Ishikawa (cell line): Measurements from ENCODE around the gene ROBO1.

ENCODE experiments used
- CEBPB ChIP-seq: IDR thresholded peaks from 2 replicates; pipeline ENCODE4 v1.6.1; 2012
- EGR1 ChIP-seq: IDR thresholded peaks from 2 replicates; pipeline ENCODE4 v1.6.1; 2012
- MAX ChIP-seq: IDR thresholded peaks from 2 replicates; pipeline ENCODE4 v1.6.1; 2012
- NFIC ChIP-seq: IDR thresholded peaks from 2 replicates; pipeline ENCODE4 v1.6.1; 2012
- RAD21 ChIP-seq: IDR thresholded peaks from 2 replicates; pipeline ENCODE4 v1.6.1; 2012; ENCODE audit warnings: low read depth
- TAF1 ChIP-seq: IDR thresholded peaks from 2 replicates; pipeline ENCODE4 v1.6.1; 2012; ENCODE audit warnings: low read depth, mild to moderate bottlenecking
- TEAD4 ChIP-seq: IDR thresholded peaks from 2 replicates; pipeline ENCODE4 v1.6.1; 2012
- USF1 ChIP-seq: IDR thresholded peaks from 2 replicates; pipeline ENCODE4 v1.6.1; 2012
- YY1 ChIP-seq: IDR thresholded peaks from 2 replicates; pipeline ENCODE4 v1.6.1; 2012; ENCODE audit warnings: low read depth
- TF ChIP-seq, protein P1 (sequence below): IDR thresholded peaks from 2 replicates; pipeline ENCODE4 v1.6.1; 2012; ENCODE audit warnings: low read depth, mild to moderate bottlenecking

DNA sequence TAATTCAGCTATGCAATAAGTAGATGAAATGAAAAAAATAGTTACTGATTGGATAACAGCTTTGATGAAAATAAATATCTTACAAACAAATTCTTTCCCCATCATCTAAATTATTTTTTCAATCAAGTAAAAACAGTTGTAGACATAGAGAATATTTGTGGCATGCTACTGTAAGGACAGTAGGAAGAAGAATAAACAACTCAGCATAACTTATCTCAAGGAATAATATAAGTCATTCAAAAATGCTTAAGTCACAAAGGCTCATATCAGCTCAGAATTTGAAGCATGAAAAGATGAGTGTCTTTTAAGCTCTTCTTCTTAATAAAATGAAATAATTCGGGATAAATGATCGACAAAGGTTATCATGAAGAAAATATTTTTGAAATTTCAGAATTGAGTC lies 1029.0 kb downstream of the ROBO1 start:
- no peak for TF ChIP-seq EGR1
- TF ChIP-seq RAD21: no peak
- TF ChIP-seq CEBPB: no peak
- TF ChIP-seq TEAD4: no peak
- TF ChIP-seq YY1: no peak
- TF ChIP-seq NFIC: no peak
- TF ChIP-seq, protein P1, sequence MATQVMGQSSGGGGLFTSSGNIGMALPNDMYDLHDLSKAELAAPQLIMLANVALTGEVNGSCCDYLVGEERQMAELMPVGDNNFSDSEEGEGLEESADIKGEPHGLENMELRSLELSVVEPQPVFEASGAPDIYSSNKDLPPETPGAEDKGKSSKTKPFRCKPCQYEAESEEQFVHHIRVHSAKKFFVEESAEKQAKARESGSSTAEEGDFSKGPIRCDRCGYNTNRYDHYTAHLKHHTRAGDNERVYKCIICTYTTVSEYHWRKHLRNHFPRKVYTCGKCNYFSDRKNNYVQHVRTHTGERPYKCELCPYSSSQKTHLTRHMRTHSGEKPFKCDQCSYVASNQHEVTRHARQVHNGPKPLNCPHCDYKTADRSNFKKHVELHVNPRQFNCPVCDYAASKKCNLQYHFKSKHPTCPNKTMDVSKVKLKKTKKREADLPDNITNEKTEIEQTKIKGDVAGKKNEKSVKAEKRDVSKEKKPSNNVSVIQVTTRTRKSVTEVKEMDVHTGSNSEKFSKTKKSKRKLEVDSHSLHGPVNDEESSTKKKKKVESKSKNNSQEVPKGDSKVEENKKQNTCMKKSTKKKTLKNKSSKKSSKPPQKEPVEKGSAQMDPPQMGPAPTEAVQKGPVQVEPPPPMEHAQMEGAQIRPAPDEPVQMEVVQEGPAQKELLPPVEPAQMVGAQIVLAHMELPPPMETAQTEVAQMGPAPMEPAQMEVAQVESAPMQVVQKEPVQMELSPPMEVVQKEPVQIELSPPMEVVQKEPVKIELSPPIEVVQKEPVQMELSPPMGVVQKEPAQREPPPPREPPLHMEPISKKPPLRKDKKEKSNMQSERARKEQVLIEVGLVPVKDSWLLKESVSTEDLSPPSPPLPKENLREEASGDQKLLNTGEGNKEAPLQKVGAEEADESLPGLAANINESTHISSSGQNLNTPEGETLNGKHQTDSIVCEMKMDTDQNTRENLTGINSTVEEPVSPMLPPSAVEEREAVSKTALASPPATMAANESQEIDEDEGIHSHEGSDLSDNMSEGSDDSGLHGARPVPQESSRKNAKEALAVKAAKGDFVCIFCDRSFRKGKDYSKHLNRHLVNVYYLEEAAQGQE: no peak
- TF ChIP-seq TAF1: no peak
- no peak for TF ChIP-seq MAX
- TF ChIP-seq USF1: no peak
